NCI-H69 (cell line): ENCODE results near the gene ASIC1.
"Not testable (repeated sequence)": the region's sequence is repeated elsewhere in the genome, so short reads cannot be mapped to it uniquely, and the experiment has no call there.

Experiments used
- DNase-seq: peaks from one replicate; lab custom pipeline; 2025; lab: John Stamatoyannopoulos, UW

The ASIC1 gene

DNA sequence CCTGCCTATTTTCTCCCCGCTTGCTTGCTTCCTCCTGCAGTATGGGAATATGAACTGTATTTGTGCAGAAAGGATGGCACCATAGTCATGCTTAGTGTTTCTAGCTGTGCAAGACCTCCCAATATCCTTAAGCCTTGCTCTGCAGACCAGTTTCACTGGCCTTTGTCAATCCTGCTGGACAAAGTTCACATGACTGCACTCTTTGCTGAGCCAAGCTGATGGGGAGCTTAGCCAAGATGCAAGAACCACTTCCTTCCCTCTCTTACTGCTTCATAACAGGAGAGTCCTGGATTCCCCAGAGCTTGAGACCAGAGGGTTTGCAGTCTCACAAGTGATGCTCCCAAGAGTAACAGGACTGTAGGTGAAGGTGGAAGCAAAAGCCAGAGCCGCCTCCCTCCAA lies 3.8 kb downstream of the ASIC1 start:
- DNase-seq = no peak

DNA sequence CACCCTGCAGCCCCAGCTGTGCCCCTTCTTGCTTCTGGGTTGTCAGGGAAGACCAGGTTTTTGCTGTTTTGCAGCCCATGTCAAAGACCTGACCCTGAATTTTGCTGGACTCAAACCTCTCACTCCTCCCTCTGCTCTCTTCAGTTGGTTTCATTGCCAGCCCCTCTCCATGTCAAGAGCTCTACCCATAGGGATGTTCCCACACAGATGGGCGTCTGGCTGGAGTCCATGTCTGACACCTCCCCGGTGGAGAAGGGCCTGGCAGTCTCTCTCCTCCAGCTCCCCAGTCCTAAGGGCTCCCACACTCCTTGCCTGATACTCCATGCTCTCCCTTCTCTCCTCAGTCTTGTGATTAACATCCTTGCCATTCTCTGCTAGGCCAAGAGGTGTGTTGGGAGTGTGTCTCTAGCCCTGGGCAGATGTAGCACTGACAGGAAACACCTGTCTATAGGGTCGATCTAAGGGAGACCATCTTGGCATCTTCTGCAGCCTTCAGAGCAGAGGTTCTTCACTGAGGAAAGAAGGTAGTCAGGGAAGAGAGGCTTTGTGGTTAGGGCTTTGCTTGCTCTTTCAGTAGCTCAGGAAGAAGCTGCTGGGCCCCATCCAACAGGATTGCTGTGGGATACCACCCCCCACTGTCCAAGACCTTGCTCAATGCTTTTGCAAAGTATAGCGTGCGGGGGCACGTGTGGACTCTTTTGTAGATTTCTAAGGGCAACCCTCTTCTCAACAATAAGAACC lies 4.7 kb downstream of the ASIC1 start:
- DNase-seq = no peak

DNA sequence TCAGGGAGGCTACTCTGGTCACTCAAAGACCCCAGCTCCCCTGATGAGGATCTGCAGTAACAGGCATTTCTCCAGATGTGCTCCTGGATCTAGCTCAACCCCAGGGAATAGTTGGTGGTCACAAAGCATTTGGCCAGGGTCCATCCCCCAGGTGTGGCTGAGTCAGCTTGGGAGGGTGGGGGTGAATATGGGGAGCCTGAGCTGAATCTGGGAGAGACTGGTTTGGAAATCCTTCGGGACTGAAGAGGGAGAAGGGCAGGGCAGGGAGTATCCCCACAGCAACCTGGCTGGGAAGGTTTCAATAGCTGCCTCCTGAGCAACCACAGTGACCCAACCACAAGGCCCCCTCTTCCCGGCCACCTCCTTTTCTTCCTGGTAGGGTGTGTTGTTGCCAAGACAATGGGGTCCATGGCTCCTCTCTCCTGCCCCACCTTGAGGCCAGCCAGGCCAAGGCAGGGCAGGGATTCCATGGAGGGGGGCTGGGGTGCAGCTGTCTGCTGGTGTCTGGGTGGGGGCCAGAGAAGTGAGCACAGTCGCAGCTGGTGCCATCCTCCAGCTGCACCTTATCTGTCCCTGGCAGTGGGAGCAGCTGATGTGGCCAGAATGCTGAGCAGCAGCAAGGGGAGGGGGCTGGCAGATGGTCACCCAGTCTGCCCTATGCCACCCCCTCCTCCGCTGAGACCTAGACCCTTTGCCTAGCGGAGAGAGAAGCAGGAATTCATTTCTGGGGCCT lies 5.5 kb downstream of the ASIC1 start:
- DNase-seq = no peak

DNA sequence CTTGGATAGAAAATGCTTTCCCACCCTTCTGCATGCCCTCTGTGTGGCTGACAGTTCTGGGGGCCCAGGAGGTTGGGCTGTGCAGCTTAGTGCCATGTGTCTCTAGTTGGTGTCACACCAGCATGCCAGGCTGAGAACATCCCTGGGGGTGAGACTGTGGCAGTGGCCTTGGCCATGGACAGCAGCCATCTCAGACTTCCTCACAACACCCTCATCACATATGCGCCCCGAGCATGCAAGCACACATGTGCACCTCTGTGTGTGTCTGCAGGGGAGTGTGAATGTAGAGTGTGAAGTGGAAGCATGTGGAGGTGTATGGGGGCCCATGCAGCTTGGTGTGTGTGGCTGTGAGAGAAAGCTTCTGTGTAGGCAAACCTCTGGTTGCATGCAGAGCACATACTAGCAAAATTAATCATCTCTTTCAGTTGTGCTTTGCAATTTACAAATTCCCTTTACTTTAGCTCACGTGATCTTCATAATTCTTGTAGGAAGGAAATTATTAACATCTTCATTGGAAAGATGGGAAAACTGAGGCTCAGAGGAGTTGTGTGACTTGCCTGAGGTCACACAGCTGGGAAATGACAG lies 8.4 kb downstream of the ASIC1 start:
- no peak for DNase-seq

DNA sequence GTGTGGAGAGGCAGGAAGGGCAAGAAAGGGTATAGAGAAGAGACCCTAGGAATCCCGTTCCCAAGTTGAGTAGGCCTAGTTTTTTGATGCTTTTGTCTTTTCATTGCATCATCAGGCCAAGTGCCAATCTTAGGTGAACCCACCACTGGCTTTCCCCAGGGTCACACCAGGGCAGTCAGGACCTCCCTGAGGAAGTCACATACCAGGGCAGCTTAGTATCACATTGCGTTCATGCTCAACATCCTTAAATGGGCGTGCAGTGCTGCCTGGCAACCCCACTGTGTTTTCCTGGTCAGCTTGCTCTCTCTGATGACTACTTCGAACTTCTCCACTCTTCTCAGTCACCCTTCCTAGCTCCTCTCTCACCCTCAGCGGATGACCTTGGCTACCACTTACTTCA lies 9.0 kb downstream of the ASIC1 start:
- no peak for DNase-seq

DNA sequence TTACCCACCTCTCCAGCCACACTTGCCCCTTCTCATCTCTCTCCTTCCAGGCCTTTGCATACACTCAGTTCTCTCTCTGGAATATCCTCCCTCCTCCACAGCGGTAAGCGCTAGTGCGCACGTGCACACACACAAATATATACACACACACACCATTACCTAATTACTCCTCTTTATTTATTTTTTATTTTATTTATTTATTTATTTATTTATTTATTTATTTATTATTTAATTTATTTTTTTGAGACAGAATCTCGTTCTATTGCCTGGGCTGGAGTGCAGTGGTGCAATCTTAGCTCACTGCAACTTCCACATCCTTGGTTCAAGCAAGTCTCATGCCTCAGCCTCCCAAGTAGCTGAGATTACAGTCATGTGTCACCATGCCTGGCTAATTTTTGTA lies 11.7 kb downstream of the ASIC1 start:
- no peak for DNase-seq

DNA sequence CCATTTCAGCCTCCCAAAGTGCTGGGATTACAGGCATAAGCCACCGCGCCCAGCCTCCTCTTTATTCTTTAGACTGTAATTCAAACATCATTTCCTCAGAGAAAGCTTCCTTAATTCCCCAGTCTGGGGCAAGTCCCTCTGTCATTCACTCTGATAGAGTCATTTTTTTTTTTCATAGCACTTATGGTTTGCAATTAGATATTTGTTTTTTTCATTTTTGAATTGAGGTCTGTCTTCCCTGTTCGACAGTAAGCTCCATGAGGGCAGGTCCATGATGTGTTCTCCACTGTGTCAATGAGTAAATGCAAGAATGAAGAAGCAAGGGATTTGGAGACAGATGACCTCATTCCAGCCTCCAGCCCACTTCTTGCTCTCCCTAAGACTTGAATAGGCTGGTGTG lies 12.1 kb downstream of the ASIC1 start:
- no peak for DNase-seq

DNA sequence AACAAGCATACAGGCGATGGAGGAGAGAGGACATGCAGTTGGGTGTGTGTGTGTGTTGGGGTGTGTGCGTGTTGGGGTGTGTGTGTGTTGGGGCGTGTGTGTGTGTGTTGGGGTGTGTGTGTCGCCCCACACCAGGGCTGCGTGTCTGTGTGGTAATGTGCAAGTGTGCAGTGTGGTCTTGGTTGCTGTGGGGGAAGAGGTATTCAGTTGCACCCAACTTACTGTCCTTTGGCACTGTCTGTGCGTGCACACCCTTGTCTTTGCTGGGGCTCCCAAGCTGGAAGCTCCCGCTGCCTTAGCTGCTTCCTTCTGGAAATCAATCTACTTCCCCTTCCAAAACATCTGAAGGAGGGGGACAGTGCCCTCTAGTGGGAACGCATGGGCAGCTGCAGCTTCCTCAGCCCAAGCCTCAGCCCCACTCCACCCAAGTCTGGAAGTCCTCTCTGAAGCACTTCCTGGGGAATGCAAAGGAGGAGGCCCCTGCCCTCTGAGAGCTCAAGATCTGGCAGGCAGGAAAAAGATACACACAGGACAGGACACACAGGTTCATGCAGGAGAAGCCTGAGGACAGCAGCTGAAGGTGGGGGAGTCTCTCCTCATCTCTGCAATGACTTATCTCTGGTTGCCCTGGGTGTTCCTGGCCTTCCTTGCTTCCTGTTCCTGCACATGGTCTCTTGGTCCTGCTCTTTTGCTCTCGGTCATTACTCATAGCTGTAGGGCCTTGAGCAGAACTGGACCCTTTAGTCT lies 13.1 kb downstream of the ASIC1 start:
- peak; percentile 86 for DNase-seq

DNA sequence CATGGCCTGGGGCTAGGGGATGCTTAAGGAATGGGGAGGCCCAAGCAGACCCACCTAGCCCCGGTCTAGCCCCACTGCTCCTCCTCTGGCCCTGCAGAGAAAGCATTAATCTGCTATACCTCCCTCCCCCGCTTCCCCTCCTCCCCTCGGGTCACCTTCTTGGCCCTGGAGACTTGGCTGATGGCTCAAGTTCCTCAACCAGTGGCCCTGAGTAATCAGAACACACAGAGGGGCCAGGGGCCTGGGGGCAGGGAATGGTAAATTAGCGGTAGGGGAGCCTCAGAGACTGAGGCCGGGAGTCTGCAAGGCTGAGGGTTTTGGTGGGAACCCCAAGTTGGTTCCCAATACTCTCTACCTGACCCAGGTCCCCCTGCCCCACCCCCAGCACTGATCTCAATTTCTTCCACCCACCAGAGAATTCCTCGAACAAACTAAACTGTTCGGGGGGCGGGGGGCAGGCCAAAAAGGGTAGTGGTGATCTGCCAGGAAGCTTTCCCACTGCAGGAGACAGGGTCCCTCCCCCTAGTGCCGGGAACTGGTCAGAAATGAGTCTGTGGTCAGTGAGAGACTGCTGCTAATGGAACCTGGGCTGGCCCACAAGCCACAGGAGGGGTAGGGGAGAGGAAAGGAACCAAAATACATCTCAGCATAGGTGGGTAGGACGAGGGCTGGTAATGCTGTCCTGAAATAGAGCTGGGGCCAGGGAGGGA lies 15.0 kb downstream of the ASIC1 start:
- no peak for DNase-seq

DNA sequence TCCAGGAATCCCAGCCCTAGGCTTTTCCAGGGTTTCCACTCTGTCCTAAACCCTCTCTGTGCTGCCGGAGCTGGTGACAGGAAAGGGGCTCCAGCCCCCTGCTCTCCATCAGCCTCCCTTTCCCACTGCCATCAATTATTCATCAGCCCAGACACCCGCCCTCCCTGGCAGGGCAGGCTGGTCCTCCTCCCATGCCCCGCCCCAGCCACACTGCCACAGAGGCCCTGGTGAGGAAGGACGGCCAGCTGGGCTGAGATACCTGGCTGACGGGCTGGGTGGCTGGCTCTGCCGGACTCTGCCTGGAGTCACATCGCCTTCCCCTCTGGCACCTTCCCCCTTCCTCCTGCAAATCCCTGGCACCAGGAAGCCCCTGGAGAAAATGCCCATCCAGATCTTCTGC lies 15.8 kb downstream of the ASIC1 start:
- no peak for DNase-seq

DNA sequence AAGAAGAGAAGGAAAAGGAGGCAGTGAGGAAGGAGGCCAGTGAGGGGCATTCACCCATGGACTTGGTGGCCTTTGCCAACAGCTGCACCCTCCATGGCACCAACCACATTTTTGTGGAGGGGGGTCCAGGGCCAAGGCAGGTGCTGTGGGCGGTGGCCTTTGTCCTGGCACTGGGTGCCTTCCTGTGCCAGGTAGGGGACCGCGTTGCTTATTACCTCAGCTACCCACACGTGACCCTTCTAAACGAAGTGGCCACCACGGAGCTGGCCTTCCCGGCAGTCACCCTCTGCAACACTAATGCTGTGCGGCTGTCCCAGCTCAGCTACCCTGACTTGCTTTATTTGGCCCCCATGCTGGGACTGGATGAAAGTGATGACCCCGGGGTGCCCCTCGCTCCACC lies 16.3 kb downstream of the ASIC1 start:
- no peak for DNase-seq

DNA sequence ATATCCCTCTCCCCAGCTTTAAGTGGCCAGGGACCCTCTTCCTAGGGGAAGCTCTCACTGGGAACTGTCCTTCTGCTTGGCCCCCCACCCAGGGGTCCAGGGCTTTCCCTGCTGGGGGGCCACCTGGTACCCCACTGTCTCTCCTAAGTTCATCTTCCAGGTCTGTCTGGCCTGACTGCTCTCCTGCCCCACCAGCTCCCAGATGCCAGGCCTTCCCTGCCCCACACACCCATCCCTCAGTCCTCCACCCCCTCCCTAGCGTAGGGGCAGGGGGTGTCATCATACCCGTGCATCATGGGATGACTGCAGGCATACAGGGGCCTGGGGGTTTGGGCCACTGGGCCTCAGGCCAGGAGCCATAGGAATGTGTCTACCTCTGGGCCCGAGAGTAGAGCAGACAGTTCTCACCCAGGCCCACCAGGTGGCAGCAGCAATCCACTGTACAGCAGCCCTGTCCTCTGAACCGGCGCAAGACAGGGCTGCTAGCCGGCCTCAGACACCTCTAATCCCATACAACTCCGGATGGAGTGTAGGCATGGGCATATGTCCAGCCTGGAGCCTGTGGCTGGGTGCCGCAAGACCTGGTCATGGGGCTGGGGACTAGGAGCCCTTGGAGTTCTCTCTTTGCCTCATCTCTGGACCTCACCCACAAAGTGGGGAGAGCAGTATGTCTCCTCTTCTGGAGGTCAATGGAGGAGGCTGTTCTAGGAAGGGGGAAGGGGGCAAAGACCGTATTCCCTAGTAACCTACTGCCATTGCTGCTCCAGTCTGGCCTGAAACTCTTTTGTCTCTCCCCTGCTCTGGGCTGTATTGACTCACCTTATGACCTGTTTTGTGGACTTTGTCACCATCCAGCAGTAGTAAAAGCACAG lies 17.8 kb downstream of the ASIC1 start:
- DNase-seq = peak; percentile 83

DNA sequence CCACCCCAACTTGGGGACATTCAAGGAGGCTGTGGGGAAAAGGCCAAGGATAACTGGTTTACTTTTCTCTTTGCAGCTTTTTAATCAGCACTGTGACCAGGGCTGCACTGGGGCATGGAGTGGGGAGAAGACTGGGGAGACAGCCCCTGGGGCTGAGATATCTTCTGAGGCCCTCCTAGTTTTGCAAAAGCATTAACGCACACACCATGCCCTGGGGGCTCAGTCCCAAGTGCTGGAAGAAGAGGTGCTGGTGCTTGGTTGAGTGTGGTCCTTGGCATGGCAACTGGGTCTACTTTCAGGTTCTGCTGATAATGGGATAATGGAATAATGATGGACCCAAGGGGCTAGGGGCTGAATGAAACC lies 18.4 kb downstream of the ASIC1 start:
- DNase-seq = no peak

DNA sequence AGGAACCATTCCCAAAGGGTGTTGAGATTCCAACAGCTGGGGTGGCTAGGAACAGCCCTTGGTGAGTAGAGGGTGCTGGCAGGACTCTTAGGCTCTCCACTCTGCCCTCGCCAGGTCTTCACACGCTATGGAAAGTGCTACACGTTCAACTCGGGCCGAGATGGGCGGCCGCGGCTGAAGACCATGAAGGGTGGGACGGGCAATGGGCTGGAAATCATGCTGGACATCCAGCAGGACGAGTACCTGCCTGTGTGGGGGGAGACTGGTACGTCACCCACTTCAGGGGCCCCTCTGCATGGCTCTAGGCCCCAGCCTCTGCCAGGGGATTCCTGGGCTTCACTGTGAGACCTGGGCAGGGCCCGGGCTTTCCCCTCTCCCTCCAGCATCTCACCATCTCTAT lies 19.7 kb downstream of the ASIC1 start:
- DNase-seq = no peak

DNA sequence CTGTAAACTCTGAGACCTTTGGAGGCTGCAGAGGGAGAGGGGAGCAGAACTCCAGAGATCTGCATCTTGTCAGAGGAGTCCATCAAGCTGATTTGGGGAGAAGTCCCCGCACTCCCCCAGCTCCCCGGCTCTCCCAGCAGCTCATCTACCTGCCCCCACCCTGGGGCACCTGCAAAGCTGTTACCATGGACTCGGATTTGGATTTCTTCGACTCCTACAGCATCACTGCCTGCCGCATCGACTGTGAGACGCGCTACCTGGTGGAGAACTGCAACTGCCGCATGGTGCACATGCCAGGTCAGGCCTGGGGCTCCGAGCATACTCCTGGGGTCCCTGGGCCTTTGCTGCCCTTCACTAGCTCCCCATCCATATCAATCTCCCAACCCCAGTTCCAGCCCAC lies 20.9 kb downstream of the ASIC1 start:
- no peak for DNase-seq

DNA sequence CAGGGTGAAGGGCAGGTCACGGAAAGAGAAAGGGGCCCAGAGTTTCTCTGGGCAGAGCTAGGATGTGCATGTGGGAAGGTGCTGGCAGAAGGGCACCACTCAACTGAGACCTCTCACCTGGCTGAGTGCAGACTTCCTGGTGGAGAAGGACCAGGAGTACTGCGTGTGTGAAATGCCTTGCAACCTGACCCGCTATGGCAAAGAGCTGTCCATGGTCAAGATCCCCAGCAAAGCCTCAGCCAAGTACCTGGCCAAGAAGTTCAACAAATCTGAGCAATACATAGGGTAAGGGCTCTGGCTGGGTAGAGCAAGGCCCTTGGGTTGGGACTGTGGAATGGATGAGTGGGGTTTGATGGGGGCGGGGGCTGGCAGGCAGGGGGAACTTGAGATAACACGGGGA lies 22.4 kb downstream of the ASIC1 start:
- no peak for DNase-seq

DNA sequence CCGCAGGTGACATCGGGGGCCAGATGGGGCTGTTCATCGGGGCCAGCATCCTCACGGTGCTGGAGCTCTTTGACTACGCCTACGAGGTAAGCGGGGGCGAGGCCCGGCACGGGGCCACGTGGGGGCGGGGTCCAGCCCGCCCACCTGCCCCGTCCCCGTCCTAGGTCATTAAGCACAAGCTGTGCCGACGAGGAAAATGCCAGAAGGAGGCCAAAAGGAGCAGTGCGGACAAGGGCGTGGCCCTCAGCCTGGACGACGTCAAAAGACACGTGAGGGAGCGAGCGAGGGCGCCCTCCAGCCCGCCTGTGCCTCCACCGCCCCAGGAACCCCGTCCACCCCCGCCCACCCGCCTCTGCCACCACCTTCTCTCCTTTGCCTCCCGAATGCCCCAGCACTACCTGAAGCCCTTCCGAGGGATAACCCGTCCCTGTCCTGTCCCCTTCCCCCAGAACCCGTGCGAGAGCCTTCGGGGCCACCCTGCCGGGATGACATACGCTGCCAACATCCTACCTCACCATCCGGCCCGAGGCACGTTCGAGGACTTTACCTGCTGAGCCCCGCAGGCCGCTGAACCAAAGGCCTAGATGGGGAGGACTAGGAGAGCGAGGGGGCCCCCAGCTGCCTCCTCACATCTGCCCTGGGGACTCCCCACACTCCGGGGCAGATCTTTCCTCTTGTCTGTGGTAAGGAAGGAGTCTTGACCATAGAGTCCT lies 23.9 kb downstream of the ASIC1 start:
- no peak for DNase-seq

DNA sequence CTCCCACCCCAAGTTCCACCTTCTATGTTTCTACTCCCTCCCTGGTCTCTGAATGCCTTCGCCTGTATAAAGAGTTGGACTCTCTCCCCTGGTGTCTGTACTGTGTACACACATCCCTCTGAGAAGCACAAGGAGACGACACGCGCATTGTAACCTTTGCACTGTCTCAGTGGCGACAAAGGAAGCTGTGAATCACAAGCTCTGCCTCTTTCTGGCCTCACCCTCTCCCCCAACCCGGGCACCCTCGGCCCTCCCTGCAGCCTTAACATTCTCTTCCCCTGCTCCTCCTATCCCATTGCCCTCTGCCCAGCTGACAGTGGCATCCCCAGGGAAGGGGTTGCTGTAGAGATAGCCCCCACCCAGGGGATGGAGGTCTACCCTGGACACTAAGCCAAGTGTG lies 25.2 kb downstream of the ASIC1 start:
- peak; percentile 24 for DNase-seq

DNA sequence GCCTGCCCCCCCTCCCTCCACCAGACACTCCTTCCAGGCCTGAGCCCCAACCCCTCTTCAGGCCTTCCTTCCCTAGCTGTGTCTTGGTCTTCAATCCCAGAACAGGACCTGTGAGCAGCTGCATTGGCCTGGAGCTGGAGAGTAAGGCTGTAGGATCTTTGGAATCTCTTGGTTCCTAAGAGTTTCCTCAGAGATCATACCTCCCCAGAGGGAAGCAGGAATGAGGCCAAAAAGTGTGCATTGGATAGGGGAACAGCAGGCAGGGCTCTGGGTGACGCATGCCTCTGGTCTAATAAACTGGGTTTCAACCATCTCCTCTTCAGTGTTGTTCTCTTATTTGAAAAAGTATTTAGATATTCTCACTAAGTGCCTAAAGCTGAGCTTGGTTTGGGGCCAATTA lies 25.9 kb downstream of the ASIC1 start:
- DNase-seq = no peak

DNA sequence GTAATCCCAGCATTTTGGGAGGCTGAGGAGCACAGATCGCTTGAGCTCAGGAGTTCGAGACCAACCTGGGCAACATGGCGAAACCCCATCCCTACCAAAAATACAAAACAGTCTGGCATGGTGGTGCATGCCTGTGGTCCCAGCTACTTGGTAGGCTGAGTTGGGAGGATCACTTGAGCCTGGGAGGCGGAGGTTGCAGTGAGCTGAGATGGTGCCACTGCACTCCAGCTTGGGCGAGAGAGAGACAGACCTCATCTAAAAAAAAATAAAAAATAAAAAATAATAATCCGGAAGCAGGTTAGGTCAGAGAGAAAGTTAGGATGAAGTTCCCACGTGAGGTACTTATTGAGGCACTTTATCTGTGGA lies 27.0 kb downstream of the ASIC1 start:
- not testable (repeated sequence) for DNase-seq
